Breast epithelium (tissue), 3 donors: ENCODE data around the gene TMEM179.

Experiments used
- CTCF ChIP-seq, 3 donors: fragments of 450-650 bp; IDR thresholded peaks; one replicate each; pipeline ENCODE4 v1.5.1; 2016 to 2017; ENCODE audit warnings: antibody characterized with exemption in 3 of 3, mild to moderate bottlenecking in 3 of 3, moderate library complexity in 3 of 3
- POLR2A ChIP-seq: fragments of 450-650 bp; IDR thresholded peaks from one replicate; pipeline ENCODE4 v1.6.1; 2016; ENCODE audit warnings: antibody characterized with exemption, mild to moderate bottlenecking, moderate library complexity

GRCh38 chr14:104579507-104579906, 25.1 kb downstream of the TMEM179 start, which contains the start of gene C14orf180:
- TF ChIP-seq POLR2A (no peak), CTCF (IDR thresholded peaks at IDR 0.05) (no peak)
